Endothelial cell of umbilical vein (primary cell): Measurements from ENCODE around the gene XCL2. TPM values are rescaled to one million over a fixed set of nuclear protein-coding genes. Genes with fewer than 3 reads are reported as not detected.

Experiments
- BruUV-seq: library from RNA; stranded (reverse); fragments of 400-500 nt; replicated peaks from 2 replicates; lab custom pipeline; 2021; lab: Mats Ljungman, UMichigan
- CTCF ChIA-PET: fragments of 300-600, 350-600 bp; sonication (Branson Sonifier 250); formaldehyde crosslinking; loops from one replicate; lab custom pipeline; 2021; ENCODE audit warnings: antibody characterized with exemption, inconsistent platforms; lab: Charles Lee
- POLR2A ChIA-PET: fragments of 300-600, 350-600 bp; sonication (Branson Sonifier 250); formaldehyde crosslinking; loops from one replicate; lab custom pipeline; 2021; ENCODE audit warnings: antibody characterized with exemption, inconsistent platforms; lab: Charles Lee
- DNase-seq: peaks from one replicate; pipeline ENCODE4 v3.0.0-alpha.2; 2011; ENCODE audit warnings: low read depth, low spot score
- FAIRE-seq: peaks from 2 replicates; lab custom pipeline; 2011; peaks lifted over from hg19 to GRCh38; lab: Jason Lieb, UNC
- H2AFZ ChIP-seq: 2 replicates; pipeline ENCODE4 v1.6.0; 2012; ENCODE audit warnings: low read depth, low read length, control low read depth, inconsistent platforms
- H3K27ac ChIP-seq: 2 replicates; pipeline ENCODE4 v1.5.1; 2011; ENCODE audit warnings: low read depth, mild to moderate bottlenecking, control low read depth, low read length, moderate library complexity; ENCODE audit not compliant: insufficient read depth
- H3K27me3 ChIP-seq, 2 experiments: 2 replicates each; pipeline versions ENCODE4 v1.6.0 to v1.6.1; 2011; ENCODE audit warnings: low read length in 2 of 2, mixed read lengths in 1 of 2; ENCODE audit not compliant: control insufficient read depth in 2 of 2, insufficient read depth in 2 of 2
- H3K36me3 ChIP-seq, 2 experiments: 2 replicates in 1 of 2; 3 replicates in 1 of 2; pipeline ENCODE4 v1.5.1; 2011; ENCODE audit warnings: low read length in 2 of 2, mild to moderate bottlenecking in 1 of 2, moderate library complexity in 1 of 2; ENCODE audit not compliant: control insufficient read depth in 2 of 2, insufficient read depth in 2 of 2; ENCODE audit errors: extremely low read depth in 1 of 2
- H3K4me1 ChIP-seq: 3 replicates; pipeline ENCODE4 v1.5.1; 2011; ENCODE audit warnings: mild to moderate bottlenecking, low read length; ENCODE audit not compliant: control insufficient read depth, insufficient read depth; ENCODE audit errors: extremely low read depth
- H3K4me2 ChIP-seq: 2 replicates; pipeline ENCODE4 v1.6.1; 2011; ENCODE audit warnings: low read length, control low read depth, mixed read lengths; ENCODE audit not compliant: insufficient read depth
- H3K4me3 ChIP-seq, 3 experiments: fragments of 200-600 bp in 1 of 3; sonication (generic), shearing (Covaris generic) in 1 of 3; replicated peaks in 1 of 3; 2 replicates each; pipeline ENCODE4 v1.5.1; 2011 to 2016; ENCODE audit warnings: control low read depth in 3 of 3, low read length in 3 of 3, mild to moderate bottlenecking in 2 of 3, inconsistent platforms in 1 of 3, low read depth in 1 of 3, moderate library complexity in 1 of 3; ENCODE audit not compliant: insufficient read depth in 1 of 3
- H3K79me2 ChIP-seq: 2 replicates; pipeline ENCODE4 v1.6.0; 2012; ENCODE audit warnings: low read length, inconsistent platforms; ENCODE audit not compliant: control insufficient read depth, insufficient read depth
- H3K9ac ChIP-seq: replicated peaks from 2 replicates; pipeline ENCODE3; 2011; ENCODE audit warnings: low read length, control low read depth; ENCODE audit not compliant: insufficient read depth; ENCODE audit errors: extremely low read depth
- H3K9me1 ChIP-seq: replicated peaks from 3 replicates; pipeline ENCODE4 v1.6.0; 2011; ENCODE audit warnings: mild to moderate bottlenecking, low read length; ENCODE audit not compliant: control insufficient read depth, insufficient read depth; ENCODE audit errors: extremely low read depth
- H3K9me3 ChIP-seq: replicated peaks from 2 replicates; pipeline ENCODE4 v1.5.1; 2012; ENCODE audit warnings: low read length, inconsistent platforms; ENCODE audit not compliant: control insufficient read depth, insufficient read depth
- H4K20me1 ChIP-seq: replicated peaks from 2 replicates; pipeline ENCODE3; 2011; ENCODE audit warnings: mild to moderate bottlenecking, low read length; ENCODE audit not compliant: control insufficient read depth, insufficient read depth; ENCODE audit errors: extremely low read depth
- CTCF ChIP-seq, 2 donors: IDR thresholded peaks; 1 replicate in 1 of 2; 2 replicates in 1 of 2; pipeline ENCODE4 v1.5.1; 2011; ENCODE audit warnings: low read length in 2 of 2, mild to moderate bottlenecking in 2 of 2, moderate library complexity in 2 of 2, control low read depth in 1 of 2, inconsistent platforms in 1 of 2, low read depth in 1 of 2; ENCODE audit not compliant: insufficient read depth in 1 of 2; ENCODE audit errors: extremely low read depth in 1 of 2
- EZH2 ChIP-seq: IDR thresholded peaks from 2 replicates; pipeline ENCODE4 v1.6.1; 2012; ENCODE audit warnings: borderline replicate concordance, low read depth, mild to moderate bottlenecking, moderate library complexity, low read length, inconsistent platforms; ENCODE audit not compliant: severe bottlenecking
- GATA2 ChIP-seq: IDR thresholded peaks from 2 replicates; pipeline ENCODE4 v1.7.0; 2011; ENCODE audit warnings: low read depth, mild to moderate bottlenecking, moderate library complexity, mixed read lengths, low read length; ENCODE audit not compliant: insufficient read length, insufficient read depth
- JUN ChIP-seq: IDR thresholded peaks from 2 replicates; pipeline ENCODE4 v1.6.1; 2011; ENCODE audit warnings: borderline replicate concordance, low read depth; ENCODE audit not compliant: insufficient read length, insufficient read depth
- MAX ChIP-seq: IDR thresholded peaks from 2 replicates; pipeline ENCODE4 v1.6.1; 2011; ENCODE audit not compliant: insufficient read depth, insufficient read length
- POLR2A ChIP-seq: IDR thresholded peaks from 2 replicates; pipeline ENCODE4 v1.6.1; 2012; ENCODE audit warnings: low read depth, mild to moderate bottlenecking, control low read depth, low read length
- POLR2AphosphoS5 ChIP-seq: IDR thresholded peaks from 2 replicates; pipeline ENCODE4 v1.6.1; 2012; ENCODE audit warnings: low read depth, mild to moderate bottlenecking, control low read depth, low read length, moderate library complexity; ENCODE audit not compliant: insufficient read depth
- dilution Hi-C: fragments of 300-500 bp; cut with MboI; formaldehyde crosslinking; loops from one replicate; pipeline ENCODE4 v1.15.0; 2019; ENCODE audit warnings: low sequenced_read_pairs; ENCODE audit not compliant: extremely low pct_ligation_motif_present
- intact Hi-C: fragments of 100-400 bp; cut with micrococcal nuclease; formaldehyde crosslinking; loops from one replicate; pipeline ENCODE4 v1.10.0; 2022
- polyA plus RNA-seq, 4 experiments: library from polyadenylated mRNA; depleted of rRNA in 3 of 4; stranded (reverse) in 3 of 4; unstranded in 1 of 4; fragments of >200 nt; gene quantifications; 2 replicates each; pipeline versions ENCODE4 v1.2.1 to v1.2.3, GENCODE V29; 2011 to 2012; ENCODE audit warnings: missing spikeins in 1 of 4
- total RNA-seq: library from RNA; stranded (reverse); gene quantifications from 2 replicates; pipeline ENCODE4 v1.2.3, GENCODE V29; 2021

XCL2 gene
- total and polyA plus RNA-seq, 2 donors (not counting 3 experiments of a cell fraction or from before 2014, with no cell fraction given): not detected

- DNase-seq (no peak), FAIRE-seq (no peak)
- H3K9me1 ChIP-seq: no peaks in the 10 kb centered on the region
- intact Hi-C loops: no loop called here
- H3K36me3 ChIP-seq: no peaks in the 10 kb centered on the region
- no peaks in the 10 kb centered on the region for H3K4me1 ChIP-seq
- POLR2A ChIA-PET: no interaction called here
- H3K9me3 ChIP-seq: no peaks in the 10 kb centered on the region
- dilution Hi-C loops: no loop called here
- H3K79me2 ChIP-seq: no peaks in the 10 kb centered on the region
- H3K27me3 ChIP-seq: peaks cover 1 to 2% of the 10 kb centered on the region in 2 experiments
- TF ChIP-seq GATA2 (no peak), POLR2AphosphoS5 (no peak), MAX (no peak), JUN (no peak), POLR2A (no peak), CTCF (IDR thresholded peaks at IDR 0.05; ENCODE audit: extremely low read depth in 1 of 2, insufficient read depth in 1 of 2, low read depth in 1 of 2, low read length in 2 of 2) (no peak), EZH2 (no peak)
- H3K9ac ChIP-seq: no peak overlapping the region
- CTCF ChIA-PET: interaction anchor here (1.1 kb wide), 1 partner anchor 9 kb away, joined by 4 read pairs; no protein-coding TSS in a partner anchor
- H2AFZ ChIP-seq: no peak overlapping the region
- no peak overlapping the region for H3K4me3 ChIP-seq
- no TSS peak for BruUV-seq
- H3K27ac ChIP-seq: no peak overlapping the region
- no peak overlapping the region for H3K4me2 ChIP-seq
- H4K20me1 ChIP-seq: no peaks in the 10 kb centered on the region
Measured at GRCh38 chr1:168560370-168560769, 16.6 kb upstream of the XCL2 start.
